ENCODE measurements around the gene UBE2F. TPM values are rescaled to one million over a fixed set of nuclear protein-coding genes. Genes with fewer than 3 reads are reported as not detected.
A peak's percentile ranks its signal among the peaks of the same experiment; 100 is the strongest.
"Not testable (repeated sequence)": the region's sequence is repeated elsewhere in the genome, so short reads cannot be mapped to it uniquely, and the experiment has no call there.

The UBE2F gene
- total and polyA plus RNA-seq, 7 experiments from 2014 or later: 42.5 to 114 (median 52.7) TPM

DNA sequence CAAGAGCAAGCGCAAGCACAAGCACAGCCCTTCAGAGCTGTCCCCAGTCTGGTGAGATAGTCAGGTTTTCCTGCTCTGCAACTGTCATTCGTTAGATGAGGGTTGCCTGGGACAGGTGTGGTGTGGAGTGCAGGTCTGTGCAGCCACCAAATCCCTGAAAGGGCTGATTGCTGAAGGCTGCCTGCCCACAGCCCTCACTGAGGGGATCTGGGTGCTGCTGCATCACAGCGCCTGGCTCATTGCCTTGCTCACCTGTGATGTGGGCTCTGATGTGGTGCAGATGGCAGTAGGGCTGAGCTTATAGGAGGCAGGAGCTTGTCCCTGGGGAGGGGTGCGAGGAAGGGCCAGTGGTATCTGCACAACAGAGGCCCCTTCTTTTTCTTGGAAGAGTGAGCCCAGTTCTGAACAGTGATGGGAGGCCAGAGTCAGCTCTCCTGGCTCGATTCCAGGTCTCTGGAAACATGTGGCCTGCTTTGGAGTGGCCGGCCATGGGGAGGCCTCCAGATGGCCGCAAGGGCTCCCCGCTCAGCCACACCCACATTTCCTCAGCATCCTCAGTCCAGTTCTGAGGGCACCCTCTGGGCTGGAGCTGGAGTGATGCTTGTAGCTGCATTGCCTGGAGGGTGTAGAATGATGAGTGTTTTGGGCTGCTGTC, 11.4 kb downstream of the UBE2F start:
- intact Hi-C loops (cut with micrococcal nuclease): no loop called here
- POLR2A ChIA-PET: interaction anchor here (0.6 to 4.4 kb wide), 2 partner anchors 9 to 10 kb away, joined by 3 to 17 read pairs; no protein-coding TSS in a partner anchor
- Mint-ChIP-seq H3K4me1 (peaks cover 47 to 80% (median 69%) of the 10 kb centered on the region in 7 donors), H3K9me3 (no peaks in the 10 kb centered on the region), H3K27ac (peak overlapping the region in 4 of 9 donors; percentile 39 to 70 (median 62)), H3K27me3 (no peaks in the 10 kb centered on the region), H3K36me3 (peaks cover 10 to 39% (median 17%) of the 10 kb centered on the region in 5 donors), H3K4me3 (peak overlapping the region in 5 of 10 donors; percentile 12 to 72 (median 44))
- H3K27me3 ChIP-seq (ENCODE audit: control insufficient read depth in 2 of 2, insufficient read depth in 2 of 2, low read length in 2 of 2): no peaks in the 10 kb centered on the region
- peaks cover 0 to 38% (median 0%) of the 10 kb centered on the region in 3 experiments for H3K36me3 ChIP-seq (ENCODE audit: control insufficient read depth in 2 of 3, insufficient read depth in 3 of 3, low read length in 3 of 3)
- DNase-seq (no peak), ATAC-seq (no peak)
- CTCF ChIA-PET: interaction anchor here (1.2 kb wide), 1 partner anchor 9 kb away, joined by 3 read pairs; no protein-coding TSS in a partner anchor
- no peaks in the 10 kb centered on the region for H3K9me3 ChIP-seq (ENCODE audit: control insufficient read depth in 2 of 3, low read length in 3 of 3)
- H3K27ac ChIP-seq (ENCODE audit: low read depth, low read length): no peak overlapping the region
- peaks cover 0 to 42% of the 10 kb centered on the region in 2 donors for H3K4me1 ChIP-seq (ENCODE audit: control insufficient read depth in 2 of 2, insufficient read depth in 2 of 2, low read length in 2 of 2)
- no peak overlapping the region for H3K4me3 ChIP-seq (ENCODE audit: low read length)

DNA sequence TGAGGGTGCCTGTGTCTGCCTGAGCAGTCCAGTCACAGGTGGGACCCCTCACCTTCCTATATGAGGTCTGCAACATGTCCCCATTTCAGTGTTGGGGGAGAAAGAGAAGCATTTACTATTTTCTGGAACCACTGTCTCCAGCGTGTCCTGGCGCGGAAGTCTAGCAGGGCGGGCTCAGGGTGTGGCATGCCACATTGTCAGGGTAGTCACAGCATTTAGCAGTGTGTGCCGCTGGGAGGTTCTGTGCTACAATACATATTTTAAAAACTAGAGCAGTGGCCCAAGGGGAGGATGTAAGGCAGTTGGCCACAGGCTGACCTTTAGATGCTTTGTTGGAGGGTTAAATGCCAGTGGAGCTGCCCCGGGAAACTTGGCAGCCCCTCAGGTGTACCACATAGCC, 12.5 kb downstream of the UBE2F start:
- peaks cover 53 to 87% (median 75%) of the 10 kb centered on the region in 7 donors for H3K4me1 Mint-ChIP-seq
- H3K4me3 Mint-ChIP-seq: peak overlapping the region in 8 of 10 donors; percentile 33 to 74 (median 56)
- peaks cover 7 to 40% (median 21%) of the 10 kb centered on the region in 5 donors for H3K36me3 Mint-ChIP-seq
- Histone ChIP-seq H3K36me3 (ENCODE audit: control insufficient read depth in 2 of 3, insufficient read depth in 3 of 3, low read length in 3 of 3) (peaks cover 0 to 35% (median 0%) of the 10 kb centered on the region in 3 experiments), H3K4me3 (ENCODE audit: low read length) (no peak overlapping the region), H3K27me3 (ENCODE audit: control insufficient read depth in 2 of 2, insufficient read depth in 2 of 2, low read length in 2 of 2) (no peaks in the 10 kb centered on the region), H3K9me3 (ENCODE audit: control insufficient read depth in 2 of 3, low read length in 3 of 3) (no peaks in the 10 kb centered on the region), H3K4me1 (ENCODE audit: control insufficient read depth in 2 of 2, insufficient read depth in 2 of 2, low read length in 2 of 2) (peaks cover 0 to 42% of the 10 kb centered on the region in 2 donors), H3K27ac (ENCODE audit: low read depth, low read length) (no peak overlapping the region)
- DNase-seq: no peak
- H3K27me3 Mint-ChIP-seq: no peaks in the 10 kb centered on the region
- ATAC-seq: peak; percentile 33
- H3K27ac Mint-ChIP-seq: peak overlapping the region in 3 of 9 donors; percentile 43 to 87 (median 76)
- CTCF ChIA-PET: interaction anchor here (1.2 to 1.5 kb wide), 2 partner anchors 10 to 121 kb away, joined by 3 read pairs; no protein-coding TSS in a partner anchor
- H3K9me3 Mint-ChIP-seq: peaks cover 0 to 1% (median 0%) of the 10 kb centered on the region in 11 donors
- POLR2A ChIA-PET: interaction anchor here (0.5 to 4.4 kb wide), 3 partner anchors 10 to 225 kb away, joined by 3 to 17 read pairs (median 3); no protein-coding TSS in a partner anchor
- intact Hi-C loops (cut with micrococcal nuclease): no loop called here

DNA sequence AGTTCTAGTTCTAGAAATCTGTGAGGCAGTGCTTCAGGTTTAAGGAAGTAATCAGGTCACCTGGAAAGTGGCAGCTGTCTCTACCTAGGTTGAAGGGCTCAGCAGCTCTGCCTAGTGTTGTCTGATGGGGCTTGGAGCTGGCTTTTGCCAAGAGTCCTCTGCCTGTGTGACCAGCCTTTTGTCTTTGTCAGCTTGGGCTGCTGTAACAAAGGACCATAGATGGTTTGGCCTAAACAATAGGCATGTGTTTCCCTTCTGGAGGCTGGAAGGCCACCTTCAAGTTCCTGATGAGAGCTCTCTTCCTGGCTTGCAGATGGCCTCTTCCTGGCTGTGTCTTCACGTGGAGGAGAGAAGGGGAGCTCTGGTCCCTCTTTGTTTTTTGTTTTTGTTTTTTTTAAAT, 13.3 kb downstream of the UBE2F start:
- Histone ChIP-seq H3K36me3 (ENCODE audit: control insufficient read depth in 2 of 3, insufficient read depth in 3 of 3, low read length in 3 of 3) (peaks cover 0 to 31% (median 0%) of the 10 kb centered on the region in 3 experiments), H3K9me3 (ENCODE audit: control insufficient read depth in 2 of 3, low read length in 3 of 3) (no peaks in the 10 kb centered on the region), H3K4me1 (ENCODE audit: control insufficient read depth in 2 of 2, insufficient read depth in 2 of 2, low read length in 2 of 2) (peaks cover 0 to 42% of the 10 kb centered on the region in 2 donors), H3K4me3 (ENCODE audit: low read length) (no peak overlapping the region), H3K27me3 (ENCODE audit: control insufficient read depth in 2 of 2, insufficient read depth in 2 of 2, low read length in 2 of 2) (no peaks in the 10 kb centered on the region), H3K27ac (ENCODE audit: low read depth, low read length) (no peak overlapping the region)
- H3K9me3 Mint-ChIP-seq: peaks cover 0 to 1% (median 0%) of the 10 kb centered on the region in 11 donors
- H3K4me1 Mint-ChIP-seq: peaks cover 59 to 94% (median 81%) of the 10 kb centered on the region in 7 donors
- H3K27ac Mint-ChIP-seq: peak overlapping the region in 8 of 9 donors; percentile 16 to 89 (median 55)
- intact Hi-C loops (cut with micrococcal nuclease): no loop called here
- peaks cover 7 to 43% (median 26%) of the 10 kb centered on the region in 5 donors for H3K36me3 Mint-ChIP-seq
- H3K27me3 Mint-ChIP-seq: no peaks in the 10 kb centered on the region
- no peak for ATAC-seq
- ChIA-PET CTCF (interaction anchor here (1.5 kb wide), 1 partner anchor 122 kb away, joined by 3 read pairs; no protein-coding TSS in a partner anchor), POLR2A (interaction anchor here (0.5 to 4.4 kb wide), 5 partner anchors 11 to 224 kb away, joined by 3 to 17 read pairs (median 3); no protein-coding TSS in a partner anchor)
- DNase-seq: no peak
- H3K4me3 Mint-ChIP-seq: peak overlapping the region in 9 of 10 donors; percentile 17 to 77 (median 61)

DNA sequence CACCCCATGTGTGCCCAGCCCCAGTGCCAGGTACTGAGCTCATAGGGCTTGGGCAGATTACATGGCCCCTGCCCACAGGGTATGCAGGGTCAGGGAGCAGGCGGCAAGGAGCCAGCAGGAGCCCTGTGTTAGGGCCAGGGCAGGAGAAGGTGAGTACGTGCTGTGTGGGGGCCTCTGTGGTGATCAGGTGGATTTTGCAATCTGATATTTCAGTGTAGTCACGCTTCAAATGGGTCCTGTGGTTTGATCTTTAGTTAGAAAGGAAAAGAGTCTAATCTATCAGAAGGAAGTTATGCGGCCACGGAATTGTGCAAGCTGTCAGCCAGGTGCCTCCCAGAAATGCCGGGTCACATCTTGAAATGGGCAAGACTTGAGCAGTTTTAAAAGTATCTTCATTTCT, 13.9 kb downstream of the UBE2F start:
- peak overlapping the region; percentile 40 to 81 (median 60) for H3K4me3 Mint-ChIP-seq
- H3K36me3 Mint-ChIP-seq: peaks cover 7 to 43% (median 29%) of the 10 kb centered on the region in 5 donors
- Histone ChIP-seq H3K27me3 (ENCODE audit: control insufficient read depth in 2 of 2, insufficient read depth in 2 of 2, low read length in 2 of 2) (no peaks in the 10 kb centered on the region), H3K9me3 (ENCODE audit: control insufficient read depth in 2 of 3, low read length in 3 of 3) (no peaks in the 10 kb centered on the region), H3K36me3 (ENCODE audit: control insufficient read depth in 2 of 3, insufficient read depth in 3 of 3, low read length in 3 of 3) (peaks cover 0 to 24% (median 0%) of the 10 kb centered on the region in 3 experiments), H3K27ac (ENCODE audit: low read depth, low read length) (no peak overlapping the region), H3K4me3 (ENCODE audit: low read length) (no peak overlapping the region), H3K4me1 (ENCODE audit: control insufficient read depth in 2 of 2, insufficient read depth in 2 of 2, low read length in 2 of 2) (peaks cover 0 to 42% of the 10 kb centered on the region in 2 donors)
- CTCF ChIA-PET: interaction anchor here (0.7 kb wide), 1 partner anchor 57 kb away, joined by 3 read pairs; no protein-coding TSS in a partner anchor
- H3K27me3 Mint-ChIP-seq: no peaks in the 10 kb centered on the region
- peaks cover 60 to 95% (median 86%) of the 10 kb centered on the region in 7 donors for H3K4me1 Mint-ChIP-seq
- DNase-seq: peak in 2 of 9 donors; percentile 16 to 29
- H3K9me3 Mint-ChIP-seq: peaks cover 0 to 4% (median 0%) of the 10 kb centered on the region in 11 donors
- POLR2A ChIA-PET: interaction anchor here (0.5 to 4.4 kb wide), 3 partner anchors 12 to 66 kb away, joined by 3 to 17 read pairs (median 3); no protein-coding TSS in a partner anchor
- peak overlapping the region; percentile 22 to 89 (median 57) for H3K27ac Mint-ChIP-seq
- ATAC-seq: peak; percentile 63
- intact Hi-C loops (cut with micrococcal nuclease): no loop called here

DNA sequence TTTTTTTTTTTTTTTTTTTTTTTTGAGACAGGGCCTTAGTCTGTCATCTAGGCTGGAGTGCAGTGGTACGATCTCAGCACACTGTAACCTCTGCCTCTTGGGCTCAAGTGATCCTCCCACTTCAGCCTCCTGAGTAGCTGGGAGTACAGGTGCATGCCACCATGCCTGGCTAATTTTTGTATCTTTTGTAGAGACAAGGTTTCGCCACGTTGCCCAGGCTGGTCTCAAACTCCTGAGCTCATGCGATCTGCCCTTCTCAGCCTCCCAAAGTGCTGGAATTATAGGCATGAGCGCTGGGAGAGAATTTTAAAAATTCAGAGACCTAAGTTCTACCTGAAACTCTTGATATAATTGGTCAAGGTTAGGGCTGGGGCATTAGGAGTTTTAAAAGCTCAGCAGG, 14.8 kb downstream of the UBE2F start:
- peaks cover 0 to 17% (median 0%) of the 10 kb centered on the region in 3 experiments for H3K36me3 ChIP-seq (ENCODE audit: control insufficient read depth in 2 of 3, insufficient read depth in 3 of 3, low read length in 3 of 3)
- intact Hi-C loops (cut with micrococcal nuclease); CTCF ChIA-PET; H3K9me3 Mint-ChIP-seq; H3K27ac ChIP-seq (ENCODE audit: low read depth, low read length); H3K4me3 ChIP-seq (ENCODE audit: low read length); H3K27me3 ChIP-seq (ENCODE audit: control insufficient read depth in 2 of 2, insufficient read depth in 2 of 2, low read length in 2 of 2); H3K9me3 ChIP-seq (ENCODE audit: control insufficient read depth in 2 of 3, low read length in 3 of 3); H3K27ac Mint-ChIP-seq; H3K27me3 Mint-ChIP-seq; ATAC-seq: not testable (repeated sequence)
- DNase-seq: peak in 1 of 9 donors; percentile 3
- H3K36me3 Mint-ChIP-seq: peaks cover 10 to 42% (median 32%) of the 10 kb centered on the region in 5 donors
- peak overlapping the region in 1 of 10 donors; percentile 65 for H3K4me3 Mint-ChIP-seq
- peaks cover 60 to 88% (median 84%) of the 10 kb centered on the region in 7 donors for H3K4me1 Mint-ChIP-seq
- H3K4me1 ChIP-seq (ENCODE audit: control insufficient read depth in 2 of 2, insufficient read depth in 2 of 2, low read length in 2 of 2): peaks cover 0 to 42% of the 10 kb centered on the region in 2 donors
- POLR2A ChIA-PET: interaction anchor here (1.3 kb wide), 1 partner anchor 16 kb away, joined by 3 read pairs; no protein-coding TSS in a partner anchor

DNA sequence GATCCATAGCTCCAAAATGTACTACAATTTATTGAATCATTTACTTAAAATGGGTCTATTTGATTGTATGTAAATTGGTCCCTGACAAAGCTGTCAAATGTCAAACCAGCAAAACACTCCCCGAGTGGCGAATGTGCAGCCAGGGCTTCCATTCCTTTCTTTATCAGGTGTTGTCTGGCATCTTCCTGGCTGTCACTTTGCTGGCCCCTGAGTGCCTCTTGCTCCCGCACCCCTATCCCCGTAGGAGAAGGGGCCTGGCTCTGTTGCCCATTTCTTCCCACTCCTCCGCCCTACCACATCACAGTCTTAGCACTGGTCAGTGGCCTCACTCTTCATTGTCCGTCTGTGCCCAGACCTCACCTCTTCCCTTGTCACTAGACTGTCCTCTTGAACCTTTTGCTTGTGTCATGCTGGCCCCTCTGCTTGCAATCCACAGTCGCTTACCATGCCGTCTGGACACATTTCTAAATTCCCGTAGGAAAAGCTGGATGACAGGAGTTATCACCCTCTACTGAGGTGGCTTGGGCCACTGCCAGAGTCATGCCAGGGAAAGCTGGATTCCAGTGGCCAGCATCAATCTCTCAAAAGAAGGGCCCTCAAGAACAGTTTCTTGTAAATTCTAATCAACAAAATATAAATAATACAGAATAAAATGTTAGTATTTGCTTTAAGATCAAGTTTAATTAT, 15.4 kb downstream of the UBE2F start:
- ChIA-PET POLR2A (interaction anchor here (0.6 to 1.3 kb wide), 2 partner anchors 16 to 93 kb away, joined by 3 read pairs; no protein-coding TSS in a partner anchor), CTCF (no interaction called here)
- DNase-seq: no peak
- H3K36me3 Mint-ChIP-seq: peaks cover 11 to 45% (median 35%) of the 10 kb centered on the region in 5 donors
- intact Hi-C loops (cut with micrococcal nuclease): no loop called here
- no peak overlapping the region for H3K4me3 Mint-ChIP-seq
- H3K4me1 ChIP-seq (ENCODE audit: control insufficient read depth in 2 of 2, insufficient read depth in 2 of 2, low read length in 2 of 2): peaks cover 0 to 38% of the 10 kb centered on the region in 2 donors
- peaks cover 0 to 4% (median 0%) of the 10 kb centered on the region in 11 donors for H3K9me3 Mint-ChIP-seq
- H3K27me3 Mint-ChIP-seq: no peaks in the 10 kb centered on the region
- H3K27ac Mint-ChIP-seq: peak overlapping the region in 2 of 9 donors; percentile 33 to 71
- ATAC-seq: no peak
- peaks cover 0 to 11% (median 0%) of the 10 kb centered on the region in 3 experiments for H3K36me3 ChIP-seq (ENCODE audit: control insufficient read depth in 2 of 3, insufficient read depth in 3 of 3, low read length in 3 of 3)
- no peak overlapping the region for H3K27ac ChIP-seq (ENCODE audit: low read depth, low read length)
- H3K9me3 ChIP-seq (ENCODE audit: control insufficient read depth in 2 of 3, low read length in 3 of 3): no peaks in the 10 kb centered on the region
- H3K27me3 ChIP-seq (ENCODE audit: control insufficient read depth in 2 of 2, insufficient read depth in 2 of 2, low read length in 2 of 2): no peaks in the 10 kb centered on the region
- no peak overlapping the region for H3K4me3 ChIP-seq (ENCODE audit: low read length)
- H3K4me1 Mint-ChIP-seq: peaks cover 55 to 85% (median 83%) of the 10 kb centered on the region in 7 donors

All from naive thymus-derived CD4-positive, alpha-beta T cell (primary cell).